Stimulated activated CD4-positive, alpha-beta T cell treated with anti-CD3 and anti-CD28 coated beads, Interleukin-4, amount 100 ng/mL, for 1 hour (primary cell): Measurements from ENCODE around the gene GSK3B.

Experiments used
- DNase-seq: peaks from one replicate; pipeline ENCODE4 v3.0.0-alpha.2; 2020

GSK3B gene

DNA sequence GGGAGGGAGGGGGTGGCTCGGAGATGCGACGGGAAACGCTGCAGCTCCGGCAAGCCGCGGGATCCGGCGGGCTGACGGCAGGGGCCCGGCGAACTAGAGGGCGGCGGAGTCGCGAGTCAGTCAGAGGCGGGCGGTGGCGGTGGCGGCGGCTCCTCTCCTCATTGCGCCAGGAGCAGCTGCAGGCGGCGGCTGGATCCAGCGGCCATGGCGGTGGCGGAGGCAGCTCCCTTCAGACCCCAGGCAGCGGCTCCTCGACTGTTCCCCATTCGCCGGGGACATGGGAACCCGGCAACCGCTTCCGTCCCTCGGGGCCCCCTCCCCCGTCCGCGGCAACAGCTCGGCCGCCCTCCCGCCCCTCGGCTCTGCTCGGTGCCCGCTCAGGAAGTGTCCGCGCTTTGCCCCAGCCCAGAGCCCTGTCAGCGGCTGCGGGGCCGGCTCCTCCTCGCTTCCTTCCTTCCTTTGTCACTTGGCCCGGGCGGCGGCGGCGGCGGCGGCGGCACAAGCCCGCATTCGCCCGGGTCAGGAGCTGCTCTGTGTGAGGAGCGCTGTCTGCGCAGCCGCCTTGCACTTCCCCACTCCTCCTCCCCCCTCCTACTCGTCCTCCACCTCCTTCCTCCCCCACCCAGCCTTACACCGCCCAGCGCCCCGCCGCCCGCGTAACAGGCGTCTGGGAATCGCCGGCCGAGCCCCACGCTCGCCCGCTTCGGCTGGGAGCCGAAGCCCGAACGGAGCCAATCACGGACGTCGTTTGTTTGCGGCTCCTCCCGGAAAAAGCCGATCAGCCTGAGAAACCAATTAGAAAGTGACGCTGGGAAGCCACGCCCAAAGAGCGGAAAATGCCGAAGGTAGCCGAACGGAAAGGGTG, at the start of gene GSK3B:
Gene GSK3B (minus strand): TSS at position 537 of the 865 bp plus-strand sequence. CDS start 1,013 bp downstream, outside the sequence.
- peak; percentile 73 for DNase-seq

DNA sequence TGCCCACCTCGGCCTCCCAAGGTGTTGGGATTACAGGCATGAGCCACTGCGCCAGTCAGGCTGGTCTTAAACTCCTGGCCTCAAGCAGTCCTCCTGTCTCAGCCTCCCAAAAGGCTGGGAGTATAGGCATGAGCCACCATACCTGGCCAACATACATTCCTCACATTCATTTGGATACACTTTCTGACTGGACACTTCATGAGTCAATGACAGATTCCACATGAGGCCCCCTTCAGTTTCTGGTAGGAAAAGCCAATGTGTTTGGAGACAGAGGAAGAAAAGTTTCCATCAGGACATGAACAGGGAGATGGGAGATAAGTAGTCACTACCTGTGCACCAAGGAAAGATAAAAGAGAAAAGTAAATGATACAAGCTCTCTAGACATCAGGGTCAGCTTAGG, 49.4 kb upstream of the GSK3B start:
- DNase-seq: no peak

DNA sequence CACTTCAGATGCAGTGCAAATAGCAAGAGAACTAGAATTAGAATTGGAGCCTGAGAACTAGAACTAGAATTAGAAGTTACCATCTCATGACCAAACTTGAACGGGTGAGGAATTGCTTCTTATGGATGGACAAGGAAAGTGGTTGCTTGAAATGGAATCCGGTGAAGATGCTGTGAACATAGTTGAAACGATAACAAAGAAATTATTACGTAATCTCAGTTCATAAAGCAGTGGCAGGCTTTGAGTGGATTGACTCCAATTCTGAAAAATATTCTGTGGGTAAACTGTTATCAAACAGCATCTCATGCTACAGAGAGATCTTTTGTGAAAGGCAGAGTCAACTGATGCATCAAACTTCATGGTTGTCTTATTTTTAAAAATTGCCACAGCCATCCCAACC, 48.0 kb upstream of the GSK3B start:
- no peak for DNase-seq

DNA sequence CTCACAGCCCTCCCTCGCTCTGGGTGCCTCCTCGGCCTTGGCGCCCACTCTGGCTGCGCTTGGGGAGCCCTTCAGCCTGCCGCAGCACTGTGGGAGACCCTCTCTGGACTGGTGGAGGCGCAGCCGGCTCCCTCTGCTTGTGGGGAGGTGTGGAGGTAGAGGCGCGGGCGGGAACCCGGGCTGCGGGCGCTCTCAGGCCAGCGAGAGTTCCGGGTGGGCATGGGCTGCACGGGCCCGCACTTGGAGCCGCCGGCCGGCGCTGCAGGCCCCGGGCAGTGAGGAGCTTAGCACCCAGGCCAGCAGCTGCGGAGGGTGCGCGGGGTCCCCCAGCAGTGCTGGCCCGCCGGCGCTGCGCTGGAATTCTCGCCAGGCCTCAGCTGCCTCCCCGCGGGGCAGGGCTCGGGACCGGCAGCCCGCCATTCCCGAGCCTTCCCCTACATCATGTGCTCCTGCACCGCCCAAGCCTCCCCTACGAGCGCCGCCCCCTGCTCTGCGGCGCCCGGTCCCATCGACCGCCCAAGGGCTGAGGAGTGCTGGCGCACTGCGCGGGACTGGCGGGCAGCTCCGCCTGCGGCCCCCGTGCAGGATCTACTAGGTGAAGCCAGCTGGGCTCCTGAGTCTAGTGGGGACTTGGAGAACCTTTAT, 46.0 kb upstream of the GSK3B start:
- no peak for DNase-seq

DNA sequence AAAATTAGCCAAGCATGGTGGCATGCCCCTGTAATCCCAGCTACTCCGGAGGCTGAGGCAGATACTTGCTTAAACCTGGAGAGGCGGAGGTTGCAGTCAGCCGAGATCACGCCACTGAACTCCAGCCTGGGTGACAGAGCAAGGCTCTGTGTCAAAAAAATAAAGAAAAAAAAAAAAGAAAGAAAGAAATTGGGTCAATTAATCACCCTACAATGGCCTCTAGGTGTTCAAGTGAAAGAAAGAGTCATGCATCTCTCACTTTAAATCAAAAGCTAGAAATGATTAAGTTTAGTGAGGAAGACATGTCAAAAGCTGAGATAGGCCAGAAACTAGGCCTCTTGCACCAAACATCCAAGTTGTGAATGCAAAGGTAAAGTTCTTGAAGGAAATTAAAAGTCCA, 44.9 kb upstream of the GSK3B start:
- no peak for DNase-seq

DNA sequence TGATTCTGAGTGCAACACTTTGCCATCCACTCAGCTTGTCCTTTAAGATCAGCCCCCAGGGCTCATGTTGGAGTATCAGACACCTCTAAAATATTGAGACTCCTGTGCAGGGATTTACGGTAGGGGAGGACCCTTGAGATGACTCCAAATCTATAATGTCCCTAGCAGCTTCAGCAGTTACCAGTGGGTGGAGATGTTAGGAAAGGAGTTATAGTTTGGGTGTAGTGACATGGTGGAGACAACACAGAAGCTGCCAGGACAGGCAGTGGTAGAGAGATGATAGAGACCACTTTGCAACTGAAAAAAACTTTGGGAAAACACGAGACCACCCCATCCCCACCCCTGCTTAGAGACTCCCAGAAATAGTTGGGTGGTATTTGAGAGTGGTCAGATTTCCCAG, 43.3 kb upstream of the GSK3B start:
- DNase-seq: no peak

DNA sequence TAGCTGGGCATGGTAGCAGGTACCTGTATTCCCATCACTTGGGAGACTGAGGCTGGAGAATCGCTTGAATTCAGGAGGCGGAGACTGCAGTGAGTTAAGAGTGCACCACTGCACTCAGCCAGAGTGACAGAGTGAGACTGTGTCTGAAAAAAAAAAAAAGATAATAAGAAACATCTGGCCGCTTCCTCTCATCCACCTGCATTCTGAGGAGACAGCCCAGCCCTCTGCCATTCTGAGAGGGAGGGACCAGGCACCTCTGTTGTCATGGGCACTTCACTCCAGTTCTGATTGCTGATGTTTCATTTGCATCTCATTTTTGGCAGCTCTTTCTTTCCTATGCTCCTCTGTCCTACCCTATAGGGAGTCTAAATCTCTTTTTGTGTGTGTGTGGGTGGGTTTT, 36.4 kb upstream of the GSK3B start:
- no peak for DNase-seq

DNA sequence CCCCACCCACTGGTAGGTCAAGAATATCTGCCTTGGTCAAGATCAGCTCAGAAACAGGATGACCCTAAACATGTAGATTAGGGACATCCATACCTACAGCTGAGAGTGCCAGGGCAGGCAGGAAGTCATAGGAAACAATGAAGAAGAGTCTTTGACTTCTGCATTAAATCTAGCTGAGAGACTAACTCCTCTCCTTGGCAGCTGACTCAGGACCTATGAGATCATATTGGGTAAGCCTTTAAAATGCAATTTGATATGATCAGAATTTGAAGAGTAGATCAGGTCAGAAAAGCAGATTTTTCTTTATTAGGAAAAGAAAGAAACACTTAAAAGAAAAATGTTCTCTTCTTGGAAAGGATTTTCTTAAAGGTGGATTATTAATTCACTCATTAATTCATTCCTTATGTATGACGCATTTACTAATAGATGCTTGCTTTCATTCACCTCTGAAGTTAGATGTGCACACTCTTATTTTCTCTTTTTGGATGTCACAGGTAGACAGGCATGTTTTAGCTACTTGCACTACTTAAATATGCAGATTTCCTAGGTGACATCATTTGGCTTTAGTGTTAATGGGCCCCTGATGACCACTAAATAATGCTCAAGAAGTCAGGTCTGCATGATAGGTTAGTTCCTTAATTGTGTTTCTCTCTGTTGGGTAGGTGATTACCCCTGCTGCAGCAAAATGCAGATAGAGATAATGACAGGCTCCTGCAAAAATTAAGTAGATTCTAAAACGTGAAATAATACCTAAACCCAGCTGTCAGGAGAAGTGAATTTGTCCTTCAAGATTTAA, 35.7 kb upstream of the GSK3B start:
- DNase-seq: no peak

DNA sequence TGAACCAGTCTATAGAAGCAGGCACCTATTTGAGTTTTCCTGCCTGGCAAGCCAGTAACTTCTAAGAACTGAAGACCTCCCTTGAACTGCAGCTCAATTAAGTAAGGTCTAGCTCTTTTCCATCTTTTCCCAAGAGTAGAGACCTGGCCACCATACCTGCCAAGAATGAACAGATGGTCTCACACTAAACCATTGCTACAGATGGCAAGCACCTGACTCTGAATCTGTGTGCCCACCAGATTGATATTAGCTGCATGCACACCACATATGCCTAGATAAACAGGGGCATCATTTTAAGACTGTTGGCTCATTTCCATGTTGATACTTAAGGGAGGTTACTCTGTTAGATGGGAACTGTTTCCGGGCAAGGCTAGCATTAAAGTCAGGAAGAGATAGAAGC, 34.8 kb upstream of the GSK3B start:
- DNase-seq: no peak

DNA sequence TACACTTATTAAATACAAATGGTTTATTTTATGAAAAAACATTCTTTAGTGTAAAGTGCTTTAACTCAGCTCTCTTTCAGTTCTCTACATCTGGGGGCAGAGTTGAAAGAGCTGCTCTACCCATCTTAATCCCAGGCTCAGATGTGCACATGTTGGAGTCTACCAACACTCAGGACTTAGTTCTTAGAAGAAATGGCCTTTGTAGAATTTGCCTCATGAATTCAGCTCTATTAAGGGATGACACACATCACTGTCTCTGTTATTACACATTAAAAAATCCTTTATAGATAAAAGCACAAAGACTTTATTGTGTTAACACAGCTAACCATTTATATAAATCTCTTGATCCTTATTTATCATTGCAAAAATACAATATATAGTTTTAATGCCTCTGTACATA, 31.7 kb upstream of the GSK3B start:
- DNase-seq: no peak

DNA sequence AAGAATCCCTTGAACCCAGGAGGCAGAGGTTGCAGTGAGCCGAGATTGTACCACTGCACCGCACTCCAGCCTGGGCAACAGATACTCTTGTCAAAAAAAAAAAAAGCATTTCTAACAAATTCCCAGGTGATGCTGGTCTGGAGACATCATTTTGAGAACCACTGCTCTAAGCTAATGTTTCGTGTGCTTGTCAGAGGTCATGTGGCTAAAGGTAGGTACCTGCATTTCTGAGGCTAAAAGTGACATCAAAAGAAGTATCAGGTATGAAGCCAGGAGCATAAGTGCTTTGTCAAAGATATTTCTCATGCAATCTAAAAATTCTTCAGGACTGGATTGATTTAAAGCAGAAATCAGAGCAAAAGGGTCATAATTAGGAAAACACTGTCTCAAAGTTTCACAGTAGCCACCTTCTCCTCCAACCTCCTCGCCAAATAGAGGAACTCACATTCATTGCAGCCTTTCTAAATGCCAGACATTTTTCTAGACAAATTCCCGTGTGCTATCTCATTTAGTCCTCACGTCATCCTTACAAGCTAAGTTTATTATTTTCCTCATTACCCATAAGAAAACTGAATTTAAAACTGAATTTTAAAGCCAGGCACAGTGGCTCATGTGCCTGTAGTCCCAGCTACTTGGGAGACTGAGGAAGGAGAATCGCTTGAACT, 25.7 kb upstream of the GSK3B start:
- no peak for DNase-seq

DNA sequence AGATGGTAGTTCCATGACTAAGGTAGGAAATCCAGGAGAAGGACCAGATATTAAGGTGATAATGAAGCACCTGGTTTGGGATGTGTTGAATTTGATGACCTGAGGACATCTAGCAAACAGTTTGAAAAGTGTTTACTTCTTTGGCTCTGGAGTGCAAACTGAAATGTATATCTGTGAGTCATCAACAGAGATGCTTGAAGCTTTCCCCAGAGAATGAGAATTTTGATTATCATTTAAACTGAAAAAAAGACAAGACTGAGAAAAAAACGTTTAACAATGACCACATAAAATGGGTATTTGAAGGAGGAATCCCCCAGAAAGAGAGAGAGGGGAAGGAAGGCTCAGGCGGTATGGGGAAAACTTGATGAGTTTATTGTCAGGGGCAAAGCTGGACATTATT, 20.7 kb upstream of the GSK3B start:
- DNase-seq: no peak

DNA sequence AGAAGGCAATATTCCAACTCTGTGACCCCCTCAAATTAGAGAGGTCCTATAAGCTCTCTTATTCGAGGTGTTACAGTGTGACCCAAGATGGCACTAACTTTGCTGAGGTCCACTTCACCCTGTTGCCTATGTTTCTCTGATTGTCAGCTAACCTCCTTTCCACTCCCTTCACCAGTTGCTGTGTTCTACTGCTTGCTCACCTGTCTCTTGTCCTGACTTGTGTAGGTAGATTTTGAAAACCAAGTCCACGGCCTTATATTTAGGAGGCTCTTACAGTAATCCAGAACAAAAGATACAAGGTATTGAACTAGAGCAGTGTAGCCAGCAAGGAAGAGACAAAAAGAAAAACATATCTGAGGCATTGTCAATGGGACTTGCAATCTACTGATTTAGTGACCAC, 20.1 kb upstream of the GSK3B start:
- no peak for DNase-seq

DNA sequence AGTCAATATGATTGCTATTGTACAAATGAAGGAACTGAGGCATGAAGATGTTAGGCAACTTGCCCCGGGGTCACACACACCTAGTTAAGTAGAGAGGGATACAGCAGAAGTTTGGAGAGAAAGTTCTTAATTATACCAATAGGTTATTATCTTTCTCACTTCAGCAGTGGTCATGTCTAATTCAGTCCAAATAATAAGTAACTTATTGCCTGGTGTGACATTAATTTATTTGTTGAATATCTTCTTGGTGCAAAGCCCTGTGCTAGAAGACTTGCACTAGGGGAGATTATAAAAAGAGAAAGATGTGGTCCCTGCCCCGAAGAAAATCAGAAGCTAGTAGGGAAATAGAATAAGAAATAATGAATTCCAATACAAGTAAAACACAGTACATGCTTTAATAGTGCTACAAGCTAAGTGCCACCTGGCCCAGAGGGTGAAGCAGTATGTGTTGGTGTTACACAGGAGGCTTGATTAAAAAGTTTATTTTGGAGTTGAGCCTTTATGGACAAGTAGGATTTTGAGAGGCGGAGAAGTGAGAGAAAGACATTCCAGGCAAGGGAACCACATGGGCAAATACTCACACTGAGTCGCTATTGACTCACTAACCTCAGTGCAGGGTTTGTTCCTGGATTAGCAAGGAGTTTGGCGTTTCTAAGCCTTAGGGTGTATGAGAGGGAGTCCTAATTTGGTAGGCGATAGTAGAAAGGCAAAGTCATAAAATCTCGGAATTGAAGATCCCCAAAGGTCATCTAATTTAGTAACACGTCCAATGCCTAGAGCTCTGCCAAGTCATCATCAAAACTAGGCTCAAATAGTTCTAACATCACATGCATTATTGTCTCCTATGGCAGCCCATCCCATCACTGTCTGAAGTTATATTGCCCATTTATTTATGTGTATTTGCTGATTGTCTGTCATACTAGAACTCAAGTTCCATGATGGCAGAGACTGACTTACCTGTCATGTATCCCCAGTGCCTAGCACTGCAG, 19.2 kb upstream of the GSK3B start:
- DNase-seq: no peak

DNA sequence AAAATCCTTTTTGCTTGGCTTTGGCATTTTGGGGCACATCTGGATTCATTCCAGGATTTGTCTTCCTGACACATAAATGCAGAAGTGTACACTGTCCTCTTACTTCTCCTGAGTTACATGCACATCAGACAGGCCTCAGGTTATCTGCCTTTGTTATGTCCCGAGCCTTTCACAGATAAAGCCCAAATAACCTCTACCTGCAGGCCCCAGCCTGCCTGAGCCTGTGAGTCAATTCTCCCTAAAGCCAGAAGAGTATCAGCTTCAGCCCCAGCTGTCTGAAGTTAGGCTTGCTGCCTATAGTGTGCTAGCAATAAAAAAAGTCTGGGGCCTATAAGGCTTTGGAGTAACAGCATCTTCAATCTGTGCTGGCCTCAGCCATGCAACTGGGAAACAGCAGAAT, 17.7 kb upstream of the GSK3B start:
- no peak for DNase-seq

DNA sequence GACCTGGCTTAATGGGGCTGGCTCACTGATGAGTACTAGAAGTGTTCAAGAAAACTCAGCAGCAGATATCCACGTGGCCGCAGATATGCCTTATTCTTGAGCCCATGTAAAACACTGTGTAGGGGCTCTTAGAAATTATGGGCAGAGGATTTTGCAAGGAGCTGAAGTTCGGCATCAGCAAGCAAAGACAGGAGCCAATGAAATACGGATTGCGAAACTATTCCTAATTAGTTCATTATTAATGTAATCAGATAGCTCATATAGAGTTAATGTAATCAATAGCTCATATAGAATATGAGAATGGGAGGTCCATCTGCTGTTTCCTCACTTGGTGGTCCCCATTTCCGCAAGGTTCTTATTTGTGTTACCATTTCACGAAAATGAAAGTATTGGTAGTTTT, 9.0 kb upstream of the GSK3B start:
- no peak for DNase-seq

DNA sequence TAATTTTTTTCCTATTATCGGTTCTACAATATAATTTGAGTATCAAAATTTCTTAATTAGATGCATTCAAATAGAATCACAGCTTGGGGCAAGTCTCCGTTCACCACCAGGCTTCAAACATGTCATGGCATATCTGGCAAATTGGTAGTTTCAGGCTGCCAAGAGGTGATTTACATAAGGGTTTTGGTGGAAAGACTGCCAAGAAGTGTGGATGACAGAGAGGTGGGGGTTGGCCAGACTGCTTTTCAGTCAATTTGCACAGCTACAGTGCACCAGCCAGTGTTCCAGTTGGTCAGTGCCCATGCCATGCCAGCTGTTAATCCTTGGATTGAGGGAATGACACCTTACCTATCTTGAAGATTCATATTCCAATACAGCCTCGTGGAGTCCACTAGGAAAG, 8.4 kb upstream of the GSK3B start:
- DNase-seq: no peak

DNA sequence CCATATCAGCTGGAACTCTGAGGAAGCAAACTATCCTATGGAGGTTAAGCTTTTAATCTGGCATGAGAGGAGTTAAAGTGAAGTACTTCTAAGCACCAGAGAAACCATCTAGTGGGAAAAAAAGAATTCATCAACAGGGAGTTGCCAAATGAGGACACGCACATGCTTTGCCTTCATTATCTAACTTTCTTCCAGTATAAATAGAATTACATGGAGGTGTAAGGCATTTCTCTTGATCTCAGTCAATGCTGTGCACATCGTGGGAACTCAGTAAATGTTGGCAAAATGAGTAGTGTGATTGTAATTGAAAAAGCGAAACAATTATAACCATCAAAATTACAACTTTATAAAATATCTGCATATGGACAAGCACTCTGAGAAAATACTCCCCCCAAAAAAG, 8.0 kb upstream of the GSK3B start:
- no peak for DNase-seq

DNA sequence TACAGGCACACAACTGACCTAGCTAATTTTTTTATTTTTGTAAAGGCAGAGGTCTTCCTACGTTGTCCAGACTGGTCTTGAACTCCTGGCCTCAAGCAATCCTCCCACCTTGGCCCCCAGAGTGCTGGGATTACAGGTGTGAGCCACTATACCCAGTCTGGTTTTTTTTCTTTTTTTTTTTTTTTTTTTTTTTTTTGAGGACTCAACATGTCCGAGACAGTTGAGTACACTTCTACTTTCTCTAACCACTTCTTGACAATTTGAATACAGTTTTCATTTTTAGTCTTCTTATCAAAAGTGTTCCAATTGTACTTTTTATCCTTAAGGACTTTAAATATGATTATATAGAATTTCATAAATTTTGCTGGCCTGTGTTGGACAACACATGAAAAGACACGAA, 7.4 kb upstream of the GSK3B start:
- no peak for DNase-seq

DNA sequence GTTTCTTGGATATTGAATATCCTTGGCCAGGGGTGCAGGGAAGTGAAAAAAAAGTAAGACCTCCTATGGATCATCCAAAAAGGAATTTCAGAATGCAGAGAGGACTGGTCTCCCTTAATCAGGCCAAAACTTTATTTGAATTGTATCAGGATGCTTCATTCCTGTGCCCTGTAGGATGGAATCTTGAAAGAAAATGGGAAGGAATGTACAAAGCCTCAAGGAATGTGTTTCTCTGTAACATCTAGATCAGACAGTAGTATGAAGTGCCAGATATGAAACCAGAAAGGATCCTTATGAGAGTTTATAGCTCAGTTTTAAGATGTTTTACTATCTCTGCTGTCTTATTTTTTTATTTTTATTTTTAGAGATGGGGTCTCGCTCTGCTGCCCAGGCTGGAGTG, 6.5 kb upstream of the GSK3B start:
- no peak for DNase-seq

DNA sequence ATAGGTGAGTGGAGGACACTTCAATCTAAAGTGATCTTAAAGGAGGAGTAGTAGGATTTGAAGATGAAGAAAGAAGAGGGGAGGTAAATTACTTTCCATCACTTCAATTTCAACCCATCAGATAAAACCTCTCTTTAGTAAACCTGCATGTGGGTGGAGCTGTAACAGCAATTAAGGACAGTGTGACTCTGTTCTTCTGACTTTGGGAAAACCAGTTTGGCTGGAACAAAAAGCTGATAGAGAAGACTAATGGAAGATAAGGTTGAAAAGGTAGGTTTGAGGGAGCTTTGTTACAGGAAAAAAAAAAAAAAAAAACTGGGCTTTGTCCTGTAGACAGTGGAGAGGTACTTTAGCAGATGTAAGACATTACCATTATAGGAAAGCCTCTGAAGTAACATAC, 4.5 kb upstream of the GSK3B start:
- DNase-seq: no peak

DNA sequence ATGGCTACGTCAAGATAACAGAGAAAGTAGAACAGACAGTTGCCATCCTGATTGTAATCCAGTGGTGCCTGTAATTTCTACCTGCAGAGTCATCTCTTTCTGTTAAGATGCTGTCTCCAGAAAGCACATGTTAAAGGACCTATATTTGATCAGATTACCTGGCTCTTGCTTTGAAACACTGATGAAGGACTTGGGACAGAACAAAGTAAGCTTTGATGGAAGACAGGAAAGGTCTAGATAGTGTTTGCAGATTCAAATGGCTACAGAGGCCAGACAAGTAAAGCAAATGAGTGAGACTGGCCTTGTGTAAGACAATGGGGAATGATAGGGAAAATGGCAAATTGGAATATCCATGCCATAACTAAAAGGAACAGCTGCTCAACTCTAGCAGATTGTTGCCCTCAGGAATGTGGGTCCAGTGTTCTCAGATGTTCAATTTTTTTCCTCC, 1.8 kb upstream of the GSK3B start:
- no peak for DNase-seq
